GM18868 (cell line): ENCODE data around the gene PHACTR3.

Experiments
- ATAC-seq: cut with Tn5 transposase; IDR thresholded peaks from one replicate; pipeline ENCODE4 v1.9.1; 2021; ENCODE audit warnings: mild to moderate bottlenecking, moderate library complexity; ENCODE audit not compliant: unreplicated experiment

The PHACTR3 gene

DNA sequence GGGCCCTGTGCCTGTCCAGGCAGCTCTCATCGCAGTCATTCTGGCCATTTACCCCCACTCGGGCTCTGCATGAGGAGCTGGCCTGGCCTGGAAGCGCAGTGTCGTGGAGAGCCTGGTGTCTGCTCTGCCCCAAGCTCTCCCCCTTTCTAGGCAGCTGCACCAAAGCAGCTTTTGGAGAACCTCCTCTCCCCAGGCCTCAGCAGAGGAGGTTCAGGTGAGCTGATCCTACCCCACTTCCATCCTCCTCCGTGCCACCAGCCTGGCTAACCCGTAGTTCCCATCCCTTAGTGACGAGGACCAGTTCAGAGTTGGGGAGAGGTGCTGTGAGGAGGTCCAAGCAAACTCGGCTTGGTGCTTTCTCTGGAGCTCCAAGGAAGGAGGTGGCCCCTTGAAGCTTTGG, 30.5 kb upstream of the PHACTR3 start:
- no peak for ATAC-seq

DNA sequence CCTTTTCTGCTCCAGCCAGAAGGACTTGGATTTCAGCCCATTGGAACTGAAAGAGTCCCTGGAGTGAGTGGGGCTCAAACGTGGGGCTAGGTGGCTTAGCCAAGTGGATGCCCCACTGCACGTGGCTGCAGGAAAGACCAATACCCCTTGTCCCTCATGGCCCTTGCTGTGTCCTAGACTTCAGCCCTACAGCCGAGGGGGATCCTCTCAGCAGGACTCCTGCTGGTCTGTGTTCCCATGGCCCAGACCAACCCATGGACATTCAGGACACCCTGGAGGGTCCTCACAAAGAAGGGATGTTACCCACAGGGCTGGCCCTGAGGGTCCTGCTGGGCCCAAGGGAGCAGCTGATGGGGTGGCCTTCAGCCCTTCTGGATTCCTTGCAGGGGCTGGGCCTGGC, 30.0 kb upstream of the PHACTR3 start:
- no peak for ATAC-seq

DNA sequence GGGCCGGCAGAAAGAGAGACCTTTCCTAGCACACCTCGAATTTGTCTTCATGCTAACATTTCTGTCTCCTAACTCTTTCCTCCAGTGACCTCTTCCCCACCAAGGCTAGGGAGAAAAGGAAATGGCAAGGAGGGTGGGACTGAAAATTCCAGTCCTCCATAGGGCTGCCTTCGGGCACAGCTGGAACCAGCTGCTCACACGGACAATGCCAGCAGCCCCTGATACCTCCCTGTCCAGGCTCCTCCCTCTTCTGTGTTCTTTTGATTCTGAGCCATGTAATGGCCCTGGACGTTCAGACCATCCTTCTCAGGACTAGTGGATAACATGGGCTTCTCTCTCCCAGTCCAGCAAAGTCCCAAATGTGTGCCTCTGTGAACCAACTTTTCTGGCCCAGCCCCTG, 29.1 kb upstream of the PHACTR3 start:
- ATAC-seq = no peak

- no peak for ATAC-seq
Measured at GRCh38 chr20:59575653-59576052, 28.7 kb upstream of the PHACTR3 start.

GRCh38 chr20:59576216-59576953, 28.0 kb upstream of the PHACTR3 start:
- no peak for ATAC-seq

DNA sequence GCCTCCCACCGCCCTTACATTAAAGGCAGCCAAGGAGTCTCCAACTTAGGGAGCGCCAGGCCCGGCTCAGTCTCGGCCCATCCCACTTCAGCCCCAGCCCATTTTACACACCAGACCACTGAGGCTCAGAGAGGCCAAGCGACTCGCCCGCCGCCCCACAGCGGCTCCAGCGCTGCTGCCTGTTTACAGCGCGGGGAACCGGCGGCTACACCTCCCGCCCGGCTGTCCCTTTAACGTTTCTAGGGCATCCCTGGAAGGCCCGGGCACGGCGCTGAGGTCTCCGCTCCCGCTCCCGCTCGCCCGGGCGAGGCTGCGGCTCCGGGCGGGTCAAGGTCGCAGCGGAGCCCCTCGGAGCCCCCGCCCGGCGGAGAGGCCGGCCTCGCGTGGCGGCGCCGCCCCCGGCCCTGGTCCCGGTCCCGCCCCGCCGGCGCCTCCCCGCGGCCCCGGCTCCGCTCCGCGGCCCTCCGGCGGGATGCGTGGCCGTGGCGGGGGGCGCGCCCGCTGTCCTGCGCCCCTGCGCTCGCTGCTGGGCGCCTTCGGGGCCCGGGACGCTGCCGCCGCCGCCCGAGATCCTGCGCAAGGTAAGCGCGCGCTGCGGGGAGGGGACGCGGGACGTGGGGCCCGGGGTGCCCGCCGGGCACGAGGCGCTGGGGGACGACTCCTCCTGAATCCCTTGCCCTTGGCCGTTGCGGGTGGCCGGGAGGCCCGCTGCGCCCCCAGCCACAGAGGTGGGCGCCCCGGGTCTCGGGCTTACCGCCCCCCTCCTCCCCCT, 27.1 kb upstream of the PHACTR3 start:
- no peak for ATAC-seq

DNA sequence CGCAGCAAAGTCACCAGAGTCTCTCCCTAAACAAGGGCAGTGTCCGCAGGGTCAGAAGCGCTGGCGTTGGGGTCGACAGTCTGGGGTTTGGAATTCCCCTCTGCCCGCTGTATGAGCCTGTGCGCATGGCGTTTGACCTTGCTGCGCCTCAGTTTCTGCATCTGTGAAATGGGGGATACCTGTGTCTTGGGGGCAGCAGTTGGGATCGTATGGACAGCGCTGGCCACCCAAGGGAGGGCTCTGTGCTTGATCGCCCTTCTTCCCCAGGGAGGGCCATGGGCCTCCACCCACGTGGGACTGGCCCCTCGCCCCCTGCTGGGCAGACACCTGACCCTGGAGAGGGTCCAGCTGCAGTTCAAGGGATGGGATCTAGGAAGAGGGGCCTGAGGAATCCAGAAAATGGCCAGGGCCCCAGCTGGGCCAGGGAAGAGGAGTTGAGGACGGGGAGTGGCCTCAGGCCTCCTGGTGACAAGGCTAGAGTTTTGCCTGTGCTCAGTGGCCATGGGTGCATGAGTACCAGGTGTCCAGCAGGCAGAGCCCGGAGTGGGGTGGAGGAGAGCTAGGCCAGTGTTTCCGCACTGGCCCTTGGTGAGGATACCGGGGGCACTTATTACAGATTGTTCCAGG, 26.4 kb upstream of the PHACTR3 start:
- ATAC-seq = no peak

DNA sequence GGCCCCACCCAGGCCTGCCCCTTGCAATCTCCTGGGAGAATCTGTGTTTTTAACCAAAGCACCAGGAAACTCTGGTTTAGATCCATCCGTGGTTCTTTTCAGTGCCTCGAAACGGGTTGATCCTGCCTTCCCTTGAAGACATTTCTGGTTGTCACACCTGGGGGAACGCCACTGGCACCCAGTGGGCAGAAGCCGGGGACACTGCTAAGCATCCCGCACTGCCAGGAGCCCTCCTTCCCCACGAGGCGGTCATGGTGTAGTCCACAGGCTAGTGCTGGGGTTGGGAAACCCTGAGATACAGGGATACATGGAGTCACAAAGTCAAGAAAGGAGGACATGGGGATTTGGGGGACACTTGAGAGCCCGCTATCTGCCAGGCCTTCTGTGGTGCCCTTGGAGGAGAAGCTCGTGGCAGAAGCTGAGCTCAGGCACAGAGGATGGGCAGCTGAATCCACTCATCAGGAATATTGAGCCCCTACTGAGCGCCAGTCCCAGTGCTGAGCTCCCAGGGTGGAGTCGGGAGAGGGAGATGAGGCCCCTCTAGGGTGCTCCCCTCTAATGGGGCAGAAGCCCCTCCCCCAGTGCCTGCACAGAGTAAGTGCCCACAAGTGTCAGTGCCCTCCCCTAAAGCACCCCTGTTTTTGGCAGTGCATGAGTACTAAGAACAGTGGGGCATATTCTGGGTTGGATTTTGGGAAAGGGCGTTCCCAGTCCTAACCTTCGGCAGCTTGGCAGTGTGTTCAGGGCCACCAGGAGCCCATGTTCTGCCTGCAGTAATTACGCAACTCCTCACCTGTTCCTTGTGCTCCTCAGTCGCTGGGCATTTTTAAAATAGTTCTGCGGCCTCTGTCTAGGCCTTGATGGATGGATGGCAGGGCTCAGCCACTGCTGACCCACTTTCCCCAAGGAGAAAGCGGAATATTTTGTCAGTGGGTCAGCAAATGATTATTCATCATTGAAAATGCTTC, 25.6 kb upstream of the PHACTR3 start:
- no peak for ATAC-seq

DNA sequence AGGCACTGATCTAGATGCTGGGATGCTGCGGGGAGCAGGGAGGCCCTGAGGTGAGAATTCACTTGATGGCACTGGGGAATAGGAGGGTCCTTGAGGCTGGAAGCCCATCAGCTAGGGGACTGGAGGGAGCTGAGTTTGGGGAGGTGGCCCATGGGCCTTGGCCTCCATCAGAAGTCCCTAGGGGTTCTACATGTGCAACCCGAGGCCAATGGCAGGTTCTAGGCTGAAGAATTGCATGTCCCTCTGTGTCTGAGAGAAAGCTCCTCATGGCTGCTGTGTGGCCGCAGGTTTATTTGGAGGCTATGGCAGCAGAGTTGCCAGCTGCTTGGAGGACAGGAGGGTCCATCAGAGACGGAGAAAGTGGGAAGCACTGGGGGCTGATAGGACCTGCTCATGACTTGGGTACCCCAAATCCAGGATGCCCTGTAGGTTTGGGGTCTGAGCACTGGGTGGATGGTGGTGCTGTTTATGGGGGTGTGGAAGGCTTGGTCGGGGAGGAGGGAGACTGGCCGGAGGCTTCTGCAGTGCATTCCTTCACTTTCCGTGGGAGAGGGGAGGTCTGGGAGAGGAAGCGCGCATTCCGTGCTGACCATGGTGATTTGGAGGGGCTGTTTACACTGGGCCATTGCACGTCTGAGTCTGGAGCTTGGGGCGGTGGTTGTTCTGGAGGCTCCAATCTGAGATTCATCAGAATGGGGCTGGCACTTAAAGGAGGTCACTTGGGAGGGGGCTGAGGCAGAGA, 24.8 kb upstream of the PHACTR3 start:
- ATAC-seq = no peak

- no peak for ATAC-seq
Measured at GRCh38 chr20:59580146-59580946, 24.0 kb upstream of the PHACTR3 start.

GRCh38 chr20:59580991-59581401, 23.3 kb upstream of the PHACTR3 start:
- ATAC-seq = no peak

GRCh38 chr20:59581993-59582679, 22.2 kb upstream of the PHACTR3 start:
- ATAC-seq = no peak

DNA sequence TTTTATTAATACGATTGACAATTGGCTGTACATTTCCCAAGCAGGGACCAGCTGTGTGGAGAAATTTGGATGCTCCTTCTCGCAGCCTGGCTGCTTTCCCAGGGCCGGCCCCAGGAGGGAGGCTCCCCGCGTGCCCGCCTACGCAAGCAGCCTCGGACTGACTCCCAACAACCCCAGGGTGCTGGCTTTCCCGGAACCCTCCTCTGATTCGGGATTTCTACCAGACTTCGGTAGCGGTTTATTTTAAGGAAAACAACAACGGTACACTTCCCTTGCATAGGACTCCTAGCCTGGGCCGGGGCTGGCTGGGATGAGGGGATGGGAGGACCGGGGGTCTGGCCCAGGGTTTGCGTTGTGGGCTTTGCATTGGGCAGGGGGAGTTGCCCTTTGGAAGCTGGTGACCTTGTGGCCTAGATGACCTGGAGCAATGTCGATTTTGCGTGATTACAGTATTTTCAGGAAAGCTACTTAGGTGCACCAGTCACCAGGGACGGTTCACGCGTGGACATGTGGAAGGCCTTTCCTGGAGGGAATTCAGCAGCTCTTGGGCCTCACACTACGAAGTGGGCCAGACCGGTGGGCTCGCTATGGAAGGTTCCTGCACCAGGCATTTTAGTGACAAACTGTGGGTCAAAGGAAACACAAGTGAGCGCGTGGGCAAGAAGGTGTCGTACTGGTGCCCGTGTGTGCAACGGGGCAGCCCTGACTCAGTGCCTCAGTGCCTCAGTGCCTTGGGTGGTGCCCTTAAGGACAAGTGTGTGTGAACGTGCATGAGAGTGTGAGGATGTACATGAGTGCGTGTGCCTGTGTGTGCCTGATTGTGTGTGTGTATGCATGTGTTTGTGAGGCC, 20.7 kb upstream of the PHACTR3 start:
- no peak for ATAC-seq

DNA sequence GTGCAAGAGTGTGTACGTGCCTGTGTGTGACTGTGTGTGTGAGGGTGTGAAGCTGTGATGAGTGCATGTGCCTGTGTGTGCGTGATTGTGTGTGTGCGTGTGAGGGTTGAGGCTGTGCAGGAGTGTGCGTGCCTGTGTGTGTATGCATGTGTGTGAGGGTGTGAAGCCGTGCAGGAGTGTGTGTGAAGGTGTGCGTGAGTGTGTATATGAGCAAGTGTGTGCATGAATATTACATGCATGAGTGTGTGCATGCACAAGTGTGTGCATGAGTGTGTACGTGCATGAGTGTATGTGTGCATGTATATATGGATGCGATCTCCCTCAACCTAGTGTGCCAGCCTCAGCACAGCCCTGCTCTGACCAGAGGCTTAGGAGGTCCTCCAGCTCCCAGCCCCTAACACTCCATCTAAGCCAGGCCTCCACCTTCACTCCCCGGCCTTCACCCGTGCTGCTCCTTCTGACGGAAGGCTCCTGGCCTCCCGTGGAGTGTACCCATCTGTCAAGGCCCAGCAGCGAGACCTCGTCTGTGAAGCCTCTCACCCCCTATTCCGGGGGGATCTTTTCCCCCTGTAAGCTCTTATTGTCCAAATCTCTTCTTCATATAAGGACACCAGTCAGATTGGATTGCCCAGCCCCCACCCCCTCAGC, 19.9 kb upstream of the PHACTR3 start:
- no peak for ATAC-seq

- no peak for ATAC-seq
Measured at GRCh38 chr20:59585714-59586409, 18.5 kb upstream of the PHACTR3 start.

- ATAC-seq = no peak
Measured at GRCh38 chr20:59586613-59587012, 17.7 kb upstream of the PHACTR3 start.

GRCh38 chr20:59587570-59587969, 16.8 kb upstream of the PHACTR3 start:
- ATAC-seq = no peak
